Kidney epithelial cell (primary cell): Measurements from ENCODE around the gene MTR. TPM values are rescaled to one million over a fixed set of nuclear protein-coding genes. Genes with fewer than 3 reads are reported as not detected.

Experiments used
- DNase-seq: peaks from one replicate; pipeline ENCODE4 v3.0.0-alpha.2; 2010; ENCODE audit warnings: low read depth
- H3K27me3 ChIP-seq: 2 replicates; pipeline ENCODE4 v1.6.0; 2011; ENCODE audit warnings: low read length; ENCODE audit not compliant: control insufficient read depth, insufficient read depth
- H3K36me3 ChIP-seq: 2 replicates; pipeline ENCODE4 v1.5.1; 2011; ENCODE audit warnings: low read length; ENCODE audit not compliant: control insufficient read depth, insufficient read depth
- H3K4me3 ChIP-seq: 2 replicates; pipeline ENCODE4 v1.5.1; 2011; ENCODE audit warnings: low read depth, mild to moderate bottlenecking, control low read depth, low read length
- CTCF ChIP-seq: IDR thresholded peaks from 2 replicates; pipeline ENCODE4 v1.5.1; 2011; ENCODE audit warnings: mild to moderate bottlenecking, moderate library complexity, low read length, control low read depth, inconsistent platforms; ENCODE audit not compliant: insufficient read depth, poor library complexity, severe bottlenecking
- total RNA-seq: library from RNA; depleted of rRNA; stranded (reverse); fragments of >200 nt; gene quantifications from 2 replicates; pipeline ENCODE4 v1.2.3, GENCODE V29; 2015

MTR gene
- total RNA-seq, 1 donor from 2014 or later, result 23.3 TPM

GRCh38 chr1:236917448-236917847 lies 122.4 kb downstream of the MTR start:
- DNase-seq, result no peak
- H3K36me3 ChIP-seq, result no peaks in the 10 kb centered on the region
- TF ChIP-seq CTCF, result no peak
- H3K27me3 ChIP-seq, result no peaks in the 10 kb centered on the region
- H3K4me3 ChIP-seq, result no peak overlapping the region

GRCh38 chr1:236920286-236920894 lies 125.3 kb downstream of the MTR start:
- Histone ChIP-seq H3K4me3 (no peak overlapping the region), H3K27me3 (no peaks in the 10 kb centered on the region), H3K36me3 (no peaks in the 10 kb centered on the region)
- DNase-seq, result no peak
- TF ChIP-seq CTCF, result no peak

GRCh38 chr1:236921610-236922009 lies 126.5 kb downstream of the MTR start:
- TF ChIP-seq CTCF, result no peak
- no peak for DNase-seq
- Histone ChIP-seq H3K27me3 (no peaks in the 10 kb centered on the region), H3K4me3 (no peak overlapping the region), H3K36me3 (no peaks in the 10 kb centered on the region)

- no peak for DNase-seq
- Histone ChIP-seq H3K27me3 (no peaks in the 10 kb centered on the region), H3K4me3 (no peak overlapping the region), H3K36me3 (no peaks in the 10 kb centered on the region)
- no peak for TF ChIP-seq CTCF
These were observed 127.1 kb downstream of the MTR start for GRCh38 chr1:236922190-236922589.

GRCh38 chr1:236925386-236925785 lies 130.3 kb downstream of the MTR start:
- DNase-seq, result no peak
- no peak overlapping the region for H3K4me3 ChIP-seq
- TF ChIP-seq CTCF, result no peak
- no peaks in the 10 kb centered on the region for H3K36me3 ChIP-seq
- no peaks in the 10 kb centered on the region for H3K27me3 ChIP-seq

GRCh38 chr1:236930503-236930902 lies 135.4 kb downstream of the MTR start:
- no peaks in the 10 kb centered on the region for H3K36me3 ChIP-seq
- DNase-seq, result no peak
- TF ChIP-seq CTCF, result no peak

More at GRCh38 chr1:236930503-236930902, 135.4 kb downstream of the MTR start:
- no peak overlapping the region for H3K4me3 ChIP-seq
- H3K27me3 ChIP-seq, result no peaks in the 10 kb centered on the region
